ENCODE measurements around the gene KIAA1217. TPM values are rescaled to one million over a fixed set of nuclear protein-coding genes. Genes with fewer than 3 reads are reported as not detected.
"Not testable (repeated sequence)": the region's sequence is repeated elsewhere in the genome, so short reads cannot be mapped to it uniquely, and the experiment has no call there.

The KIAA1217 gene
- total RNA-seq, 1 experiment from 2014 or later, result not detected

DNA sequence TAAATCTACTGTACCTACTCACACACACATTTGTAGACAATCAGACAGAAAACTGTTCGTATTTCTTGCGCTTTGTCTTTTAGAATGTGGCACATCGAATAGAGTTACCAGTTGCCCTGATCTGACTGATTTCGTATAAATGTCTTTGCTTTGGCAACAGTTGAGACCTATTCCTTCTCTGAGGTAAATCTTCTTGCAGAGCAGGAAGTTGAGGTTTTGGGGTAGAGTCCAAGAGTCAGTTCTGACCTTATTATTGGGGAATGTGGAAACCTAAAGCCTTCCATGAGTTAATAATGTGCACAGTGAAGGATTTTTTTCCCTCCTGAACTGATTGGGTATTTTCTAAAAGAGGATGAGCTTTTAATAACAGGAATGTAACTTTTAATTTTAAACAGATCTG is 135.3 kb downstream of the KIAA1217 start:
- no peaks in the 10 kb centered on the region for H3K79me2 ChIP-seq (ENCODE audit: low read length)
- no peak overlapping the region for H3K4me3 ChIP-seq (ENCODE audit: low read length)
- H3K9ac ChIP-seq (ENCODE audit: low read length), result no peak overlapping the region
- H3K27ac ChIP-seq (ENCODE audit: low read length), result no peak overlapping the region
- no peaks in the 10 kb centered on the region for H3K27me3 ChIP-seq (ENCODE audit: low read length)
- no peaks in the 10 kb centered on the region for H3K36me3 ChIP-seq (ENCODE audit: insufficient read depth, low read length)
- H3K4me2 ChIP-seq (ENCODE audit: low read depth, low read length, poor library complexity, severe bottlenecking), result no peak overlapping the region
- no peaks in the 10 kb centered on the region for H4K20me1 ChIP-seq (ENCODE audit: insufficient read depth, low read depth, low read length)
- no peak overlapping the region for H2AFZ ChIP-seq (ENCODE audit: low read length)
- H3K4me1 ChIP-seq (ENCODE audit: low read length), result no peaks in the 10 kb centered on the region
- H3K9me3 ChIP-seq (ENCODE audit: low read length), result peaks cover 2% of the 10 kb centered on the region; the same call in 1 of the 2 replicates
- no peak for DNase-seq
- H3K9me2 ChIP-seq (replicated peaks; ENCODE audit: insufficient read depth, low read length), result no peaks in the 10 kb centered on the region

- H3K9me3 ChIP-seq (ENCODE audit: low read length), result peaks cover 4% of the 10 kb centered on the region; the same call in 1 of the 2 replicates
- H3K27me3 ChIP-seq (ENCODE audit: low read length), result no peaks in the 10 kb centered on the region
- no peak overlapping the region for H3K4me3 ChIP-seq (ENCODE audit: low read length)
- no peak overlapping the region for H3K4me2 ChIP-seq (ENCODE audit: low read depth, low read length, poor library complexity, severe bottlenecking)
- no peak overlapping the region for H2AFZ ChIP-seq (ENCODE audit: low read length)
- H3K9me2 ChIP-seq (replicated peaks; ENCODE audit: insufficient read depth, low read length), result no peaks in the 10 kb centered on the region
- no peak for DNase-seq
- H3K4me1 ChIP-seq (ENCODE audit: low read length), result no peaks in the 10 kb centered on the region
- H3K79me2 ChIP-seq (ENCODE audit: low read length), result no peaks in the 10 kb centered on the region
- H3K36me3 ChIP-seq (ENCODE audit: insufficient read depth, low read length), result no peaks in the 10 kb centered on the region
- H3K27ac ChIP-seq (ENCODE audit: low read length), result no peak overlapping the region
- no peak overlapping the region for H3K9ac ChIP-seq (ENCODE audit: low read length)
- H4K20me1 ChIP-seq (ENCODE audit: insufficient read depth, low read depth, low read length), result no peaks in the 10 kb centered on the region
Observed at GRCh38 chr10:24344695-24345463, 135.9 kb downstream of the KIAA1217 start.

DNA sequence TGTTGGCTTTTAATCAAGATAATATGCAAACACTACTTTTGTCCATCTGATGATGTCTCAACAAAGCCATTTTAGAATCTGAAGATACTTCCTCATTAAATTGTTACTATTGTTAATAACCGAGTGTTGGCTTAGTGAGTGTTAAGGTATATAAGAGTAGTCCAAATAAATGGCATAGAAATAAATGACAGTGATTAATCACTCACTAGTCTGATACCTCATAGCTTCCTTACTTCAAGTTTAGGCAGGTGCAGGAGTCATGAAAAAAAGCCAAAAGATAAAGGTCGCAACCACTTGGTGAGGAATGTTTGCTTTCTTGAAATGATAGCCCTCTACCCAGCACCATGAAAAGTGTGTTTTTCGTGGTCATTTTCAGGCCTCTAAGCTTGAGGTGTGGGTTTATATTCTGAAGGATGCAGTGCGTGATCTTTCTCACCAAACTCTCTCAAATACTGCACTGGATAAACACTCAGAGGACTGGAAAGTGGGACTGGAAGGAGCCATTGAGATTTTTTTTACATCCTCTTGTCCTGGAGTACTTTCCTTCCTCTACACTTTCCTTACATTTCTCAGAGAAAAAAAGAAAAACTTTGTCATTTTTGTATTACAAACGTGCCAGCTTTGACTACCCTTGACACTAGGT is 138.1 kb downstream of the KIAA1217 start:
- no peak overlapping the region for H3K9ac ChIP-seq (ENCODE audit: low read length)
- DNase-seq, result no peak
- no peaks in the 10 kb centered on the region for H3K27me3 ChIP-seq (ENCODE audit: low read length)
- no peak overlapping the region for H3K27ac ChIP-seq (ENCODE audit: low read length)
- no peaks in the 10 kb centered on the region for H3K4me1 ChIP-seq (ENCODE audit: low read length)
- peaks cover 4% of the 10 kb centered on the region; the same call in 1 of the 2 replicates for H3K9me3 ChIP-seq (ENCODE audit: low read length)
- no peak overlapping the region for H3K4me3 ChIP-seq (ENCODE audit: low read length)
- no peaks in the 10 kb centered on the region for H4K20me1 ChIP-seq (ENCODE audit: insufficient read depth, low read depth, low read length)
- no peak overlapping the region for H3K4me2 ChIP-seq (ENCODE audit: low read depth, low read length, poor library complexity, severe bottlenecking)
- H3K79me2 ChIP-seq (ENCODE audit: low read length), result no peaks in the 10 kb centered on the region
- H3K36me3 ChIP-seq (ENCODE audit: insufficient read depth, low read length), result no peaks in the 10 kb centered on the region
- no peaks in the 10 kb centered on the region for H3K9me2 ChIP-seq (replicated peaks; ENCODE audit: insufficient read depth, low read length)
- no peak overlapping the region for H2AFZ ChIP-seq (ENCODE audit: low read length)

DNA sequence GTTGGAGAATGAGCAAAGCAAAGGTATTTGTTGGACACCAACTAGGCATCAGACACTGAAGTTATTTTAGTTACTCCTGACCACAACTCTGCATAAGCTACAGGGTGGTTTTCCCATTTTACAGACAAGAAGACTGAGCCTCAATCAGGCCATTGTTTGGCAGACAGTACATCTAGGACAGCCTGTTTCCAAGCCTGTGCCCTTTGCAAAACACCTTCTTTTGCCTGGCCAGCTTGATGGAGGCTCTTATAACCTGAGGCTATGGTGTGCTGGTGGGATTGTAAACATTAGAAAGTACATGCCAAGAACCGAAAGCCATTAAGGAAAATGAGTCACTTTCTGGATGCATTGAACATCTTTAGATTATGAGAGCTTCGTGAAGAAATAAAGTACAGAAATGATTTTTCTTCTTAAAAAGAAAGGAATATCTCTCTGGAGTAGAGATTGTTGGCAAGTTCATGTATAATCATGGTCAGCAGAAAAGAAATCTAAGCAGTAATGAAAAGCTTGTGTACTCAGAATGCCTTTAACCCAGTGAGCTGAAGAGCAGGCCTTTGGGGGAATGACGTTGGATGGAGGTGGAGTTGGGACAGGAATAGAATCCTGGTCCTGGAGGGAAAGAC is 140.6 kb downstream of the KIAA1217 start:
- no peak overlapping the region for H3K4me3 ChIP-seq (ENCODE audit: low read length)
- H3K4me1 ChIP-seq (ENCODE audit: low read length), result no peaks in the 10 kb centered on the region
- no peaks in the 10 kb centered on the region for H3K27me3 ChIP-seq (ENCODE audit: low read length)
- no peaks in the 10 kb centered on the region for H3K9me2 ChIP-seq (replicated peaks; ENCODE audit: insufficient read depth, low read length)
- H3K27ac ChIP-seq (ENCODE audit: low read length), result no peak overlapping the region
- no peak for DNase-seq
- H3K36me3 ChIP-seq (ENCODE audit: insufficient read depth, low read length), result no peaks in the 10 kb centered on the region
- H3K4me2 ChIP-seq (ENCODE audit: low read depth, low read length, poor library complexity, severe bottlenecking), result no peak overlapping the region
- H3K9ac ChIP-seq (ENCODE audit: low read length), result no peak overlapping the region
- peaks cover 4% of the 10 kb centered on the region; the same call in 1 of the 2 replicates for H3K9me3 ChIP-seq (ENCODE audit: low read length)
- no peaks in the 10 kb centered on the region for H4K20me1 ChIP-seq (ENCODE audit: insufficient read depth, low read depth, low read length)
- no peaks in the 10 kb centered on the region for H3K79me2 ChIP-seq (ENCODE audit: low read length)
- H2AFZ ChIP-seq (ENCODE audit: low read length), result no peak overlapping the region

- Histone ChIP-seq H3K4me2 (ENCODE audit: low read depth, low read length, poor library complexity, severe bottlenecking) (no peak overlapping the region), H3K9me3 (ENCODE audit: low read length) (peaks cover 4% of the 10 kb centered on the region; the same call in 1 of the 2 replicates), H2AFZ (ENCODE audit: low read length) (no peak overlapping the region), H3K4me3 (ENCODE audit: low read length) (no peak overlapping the region), H3K9ac (ENCODE audit: low read length) (no peak overlapping the region), H3K9me2 (replicated peaks; ENCODE audit: insufficient read depth, low read length) (no peaks in the 10 kb centered on the region), H3K4me1 (ENCODE audit: low read length) (no peaks in the 10 kb centered on the region), H4K20me1 (ENCODE audit: insufficient read depth, low read depth, low read length) (no peaks in the 10 kb centered on the region), H3K79me2 (ENCODE audit: low read length) (no peaks in the 10 kb centered on the region), H3K27me3 (ENCODE audit: low read length) (no peaks in the 10 kb centered on the region), H3K27ac (ENCODE audit: low read length) (no peak overlapping the region), H3K36me3 (ENCODE audit: insufficient read depth, low read length) (no peaks in the 10 kb centered on the region)
- DNase-seq, result no peak
Observed at GRCh38 chr10:24350070-24350921, 141.4 kb downstream of the KIAA1217 start.

DNA sequence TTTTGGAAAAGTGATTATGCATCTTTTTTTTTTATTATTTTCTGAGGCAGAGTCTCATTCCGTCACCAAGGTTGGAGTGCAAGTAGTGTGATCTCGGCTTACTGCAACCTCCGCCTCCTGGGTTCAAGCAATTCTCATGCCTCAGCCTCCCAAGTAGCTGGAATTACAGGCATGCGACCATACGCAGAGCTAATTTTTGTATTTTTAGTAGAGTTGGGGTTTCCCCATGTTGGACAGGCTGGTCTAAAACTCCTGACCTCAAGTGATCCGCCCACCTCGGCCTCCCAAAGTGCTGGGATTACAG is 141.9 kb downstream of the KIAA1217 start:
- H2AFZ ChIP-seq (ENCODE audit: low read length); H3K27ac ChIP-seq (ENCODE audit: low read length); H3K79me2 ChIP-seq (ENCODE audit: low read length); DNase-seq; H3K4me1 ChIP-seq (ENCODE audit: low read length); H3K9me3 ChIP-seq (ENCODE audit: low read length); H3K9me2 ChIP-seq (replicated peaks; ENCODE audit: insufficient read depth, low read length); H3K27me3 ChIP-seq (ENCODE audit: low read length); H4K20me1 ChIP-seq (ENCODE audit: insufficient read depth, low read depth, low read length); H3K4me3 ChIP-seq (ENCODE audit: low read length); H3K36me3 ChIP-seq (ENCODE audit: insufficient read depth, low read length); H3K4me2 ChIP-seq (ENCODE audit: low read depth, low read length, poor library complexity, severe bottlenecking); H3K9ac ChIP-seq (ENCODE audit: low read length): not testable (repeated sequence)

DNA sequence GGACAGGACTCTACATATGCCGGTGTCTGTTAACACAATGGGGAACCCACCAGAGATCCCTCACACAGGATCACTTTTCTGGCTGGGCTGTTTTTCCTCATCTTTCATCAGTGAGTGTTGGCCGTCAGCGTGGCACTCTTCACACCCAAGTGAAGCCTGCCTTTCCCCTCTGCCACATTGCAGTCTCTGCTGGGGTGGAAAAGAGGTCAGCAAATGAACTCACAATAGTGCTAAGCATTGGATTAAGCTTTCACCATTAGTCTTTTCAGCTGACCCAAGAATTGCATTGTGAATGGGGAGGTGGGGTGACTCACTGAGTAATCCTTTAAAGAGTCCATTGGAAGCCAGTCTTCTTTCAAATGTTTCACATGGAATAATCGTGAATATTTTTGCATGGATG is 143.0 kb downstream of the KIAA1217 start:
- Histone ChIP-seq H3K4me2 (ENCODE audit: low read depth, low read length, poor library complexity, severe bottlenecking) (no peak overlapping the region), H3K4me1 (ENCODE audit: low read length) (no peaks in the 10 kb centered on the region), H3K36me3 (ENCODE audit: insufficient read depth, low read length) (no peaks in the 10 kb centered on the region), H3K9me3 (ENCODE audit: low read length) (peaks cover 4% of the 10 kb centered on the region), H2AFZ (ENCODE audit: low read length) (no peak overlapping the region), H3K27me3 (ENCODE audit: low read length) (no peaks in the 10 kb centered on the region), H3K79me2 (ENCODE audit: low read length) (no peaks in the 10 kb centered on the region), H3K9me2 (replicated peaks; ENCODE audit: insufficient read depth, low read length) (no peaks in the 10 kb centered on the region), H3K27ac (ENCODE audit: low read length) (no peak overlapping the region), H3K9ac (ENCODE audit: low read length) (no peak overlapping the region), H4K20me1 (ENCODE audit: insufficient read depth, low read depth, low read length) (no peaks in the 10 kb centered on the region), H3K4me3 (ENCODE audit: low read length) (no peak overlapping the region)
- no peak for DNase-seq

DNA sequence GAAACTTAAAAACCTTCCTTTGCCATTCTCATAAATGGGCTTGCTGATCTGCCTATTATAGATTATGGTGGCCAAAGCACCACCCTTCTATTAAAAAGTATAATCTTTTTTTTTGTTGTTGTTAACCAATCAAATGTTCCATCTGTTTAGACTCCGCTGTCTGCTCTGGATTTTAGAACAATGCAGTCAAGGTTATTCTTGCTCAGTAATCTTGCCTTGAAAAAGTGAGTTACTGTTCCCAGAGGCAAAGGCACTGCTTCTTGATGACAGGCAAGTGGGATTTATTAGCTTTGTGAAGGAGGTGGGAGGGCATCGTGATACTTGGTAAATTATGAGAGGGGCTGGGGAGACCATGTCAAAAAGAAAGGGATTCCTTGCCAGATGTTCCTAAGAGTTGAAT is 143.5 kb downstream of the KIAA1217 start:
- DNase-seq, result no peak
- Histone ChIP-seq H3K4me3 (ENCODE audit: low read length) (no peak overlapping the region), H3K27ac (ENCODE audit: low read length) (no peak overlapping the region), H3K79me2 (ENCODE audit: low read length) (no peaks in the 10 kb centered on the region), H3K9ac (ENCODE audit: low read length) (no peak overlapping the region), H3K36me3 (ENCODE audit: insufficient read depth, low read length) (no peaks in the 10 kb centered on the region), H3K4me1 (ENCODE audit: low read length) (no peaks in the 10 kb centered on the region), H3K9me2 (replicated peaks; ENCODE audit: insufficient read depth, low read length) (no peaks in the 10 kb centered on the region), H2AFZ (ENCODE audit: low read length) (no peak overlapping the region), H3K27me3 (ENCODE audit: low read length) (no peaks in the 10 kb centered on the region), H3K9me3 (ENCODE audit: low read length) (peaks cover 4% of the 10 kb centered on the region), H4K20me1 (ENCODE audit: insufficient read depth, low read depth, low read length) (no peaks in the 10 kb centered on the region), H3K4me2 (ENCODE audit: low read depth, low read length, poor library complexity, severe bottlenecking) (no peak overlapping the region)
